Mucosa of stomach (tissue), 1 donor: ENCODE results near the gene ADCK2.
"Not testable (repeated sequence)": the region's sequence is repeated elsewhere in the genome, so short reads cannot be mapped to it uniquely, and the experiment has no call there.

Experiments used
- H3K27me3 ChIP-seq: one replicate; pipeline ENCODE4 v1.7.0; 2013; ENCODE audit warnings: mild to moderate bottlenecking, low read length; ENCODE audit not compliant: control insufficient read depth, insufficient read depth
- H3K36me3 ChIP-seq: one replicate; pipeline ENCODE4 v1.7.0; 2013; ENCODE audit warnings: low read length; ENCODE audit not compliant: control insufficient read depth, insufficient read depth
- H3K4me1 ChIP-seq: one replicate; pipeline ENCODE4 v1.7.0; 2013; ENCODE audit warnings: mild to moderate bottlenecking, low read length; ENCODE audit not compliant: control insufficient read depth, insufficient read depth
- H3K4me3 ChIP-seq: one replicate; pipeline ENCODE4 v1.7.0; 2013; ENCODE audit warnings: low read length
- H3K9ac ChIP-seq: one replicate; pipeline ENCODE4 v1.7.0; 2013; ENCODE audit warnings: mild to moderate bottlenecking, low read length, moderate library complexity
- H3K9me3 ChIP-seq: one replicate; pipeline ENCODE4 v1.7.0; 2013; ENCODE audit warnings: mild to moderate bottlenecking, low read length, moderate library complexity; ENCODE audit not compliant: control insufficient read depth
- donor health status: Pancreatic carcinoma.

ADCK2 gene

DNA sequence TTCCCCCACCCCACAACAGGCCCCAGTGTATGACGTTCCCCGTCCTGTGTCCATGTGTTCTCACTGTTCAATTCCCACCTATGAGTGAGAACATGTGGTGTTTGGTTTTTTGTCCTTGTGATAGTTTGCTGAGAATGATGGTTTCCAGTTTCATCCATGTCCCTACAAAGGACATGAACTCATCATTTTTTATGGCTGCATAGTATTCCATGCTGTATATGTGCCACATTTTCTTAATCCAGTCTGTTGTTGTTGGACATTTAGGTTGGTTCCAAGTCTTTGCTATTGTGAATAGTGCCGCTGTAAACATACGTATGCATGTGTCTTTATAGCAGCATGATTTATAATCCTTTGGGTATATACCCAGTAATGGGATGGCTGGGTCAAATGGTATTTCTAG, 36.0 kb downstream of the ADCK2 start:
- H3K27me3 ChIP-seq, H3K36me3 ChIP-seq, H3K9ac ChIP-seq, H3K4me3 ChIP-seq, H3K4me1 ChIP-seq, H3K9me3 ChIP-seq: not testable (repeated sequence)

- not testable (repeated sequence) for H3K9me3 ChIP-seq, H3K9ac ChIP-seq
Observed at GRCh38 chr7:140712392-140712791, 39.6 kb downstream of the ADCK2 start.

GRCh38 chr7:140714331-140715040, 41.7 kb downstream of the ADCK2 start:
- no peaks in the 10 kb centered on the region for H3K27me3 ChIP-seq
- H3K4me1 ChIP-seq = no peaks in the 10 kb centered on the region
- no peak overlapping the region for H3K4me3 ChIP-seq
- no peak overlapping the region for H3K9ac ChIP-seq
- no peaks in the 10 kb centered on the region for H3K9me3 ChIP-seq
- no peaks in the 10 kb centered on the region for H3K36me3 ChIP-seq

More at GRCh38 chr7:140712392-140712791, 39.6 kb downstream of the ADCK2 start:
- H3K27me3 ChIP-seq, H3K4me1 ChIP-seq, H3K4me3 ChIP-seq, H3K36me3 ChIP-seq: not testable (repeated sequence)

DNA sequence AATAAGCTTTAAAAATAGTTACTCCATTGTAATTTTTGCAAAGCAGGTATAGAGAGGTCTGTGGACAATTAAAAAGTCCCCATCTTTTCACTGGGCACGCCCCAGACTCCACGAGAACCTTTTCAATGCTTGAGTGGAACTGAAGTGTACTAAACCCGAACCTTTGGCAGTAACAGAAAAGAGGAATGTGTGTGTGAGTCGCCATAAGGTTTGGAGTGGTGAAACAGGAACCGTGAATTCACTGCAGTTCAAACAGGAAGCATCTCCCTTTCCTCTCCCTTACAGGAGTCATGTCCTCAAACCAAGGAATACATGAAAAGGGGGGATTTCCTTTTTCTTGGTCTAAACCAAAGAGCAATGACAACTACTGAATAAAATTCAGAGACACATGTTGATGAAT, 47.0 kb downstream of the ADCK2 start:
- Histone ChIP-seq H3K4me1 (no peaks in the 10 kb centered on the region), H3K9ac (no peak overlapping the region), H3K4me3 (no peak overlapping the region), H3K27me3 (no peaks in the 10 kb centered on the region), H3K36me3 (no peaks in the 10 kb centered on the region), H3K9me3 (no peaks in the 10 kb centered on the region)

- Histone ChIP-seq H3K9ac (no peak overlapping the region), H3K27me3 (no peaks in the 10 kb centered on the region), H3K4me1 (no peaks in the 10 kb centered on the region), H3K36me3 (no peaks in the 10 kb centered on the region), H3K4me3 (no peak overlapping the region), H3K9me3 (no peaks in the 10 kb centered on the region)
Observed at GRCh38 chr7:140722254-140722653, 49.5 kb downstream of the ADCK2 start.

- no peaks in the 10 kb centered on the region for H3K4me1 ChIP-seq
- H3K9ac ChIP-seq = no peak overlapping the region
- H3K27me3 ChIP-seq = no peaks in the 10 kb centered on the region
- no peaks in the 10 kb centered on the region for H3K9me3 ChIP-seq
- H3K4me3 ChIP-seq = no peak overlapping the region
- no peaks in the 10 kb centered on the region for H3K36me3 ChIP-seq
Observed at GRCh38 chr7:140723006-140723405, 50.3 kb downstream of the ADCK2 start.

- no peak overlapping the region for H3K9ac ChIP-seq
- no peaks in the 10 kb centered on the region for H3K4me1 ChIP-seq
- H3K27me3 ChIP-seq = no peaks in the 10 kb centered on the region
- H3K9me3 ChIP-seq = no peaks in the 10 kb centered on the region
- no peak overlapping the region for H3K4me3 ChIP-seq
- no peaks in the 10 kb centered on the region for H3K36me3 ChIP-seq
Observed at GRCh38 chr7:140723574-140723973, 50.8 kb downstream of the ADCK2 start.

DNA sequence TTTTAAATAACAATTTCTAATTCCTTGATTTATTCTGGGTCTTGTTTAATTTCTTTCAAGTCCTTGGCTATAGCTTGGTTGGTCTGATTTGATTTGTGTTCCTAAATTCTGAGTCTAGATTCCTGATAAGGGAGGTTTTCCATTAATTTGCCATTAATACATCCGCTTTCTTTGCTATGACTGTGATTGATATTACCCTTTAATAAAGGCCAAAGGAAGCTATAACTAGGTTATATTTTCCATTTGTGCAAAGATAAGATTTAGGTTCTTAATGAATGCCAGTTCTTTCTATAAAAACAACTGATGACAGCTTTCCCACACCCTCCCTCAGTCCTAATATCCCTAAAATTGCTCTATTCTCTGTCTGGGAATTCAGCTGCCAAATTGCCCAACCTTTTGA, 52.0 kb downstream of the ADCK2 start:
- Histone ChIP-seq H3K9me3 (no peaks in the 10 kb centered on the region), H3K27me3 (no peaks in the 10 kb centered on the region), H3K4me3 (no peak overlapping the region), H3K4me1 (no peaks in the 10 kb centered on the region), H3K36me3 (no peaks in the 10 kb centered on the region), H3K9ac (no peak overlapping the region)

GRCh38 chr7:140726281-140726680, 53.5 kb downstream of the ADCK2 start:
- Histone ChIP-seq H3K27me3 (no peaks in the 10 kb centered on the region), H3K36me3 (no peaks in the 10 kb centered on the region), H3K9me3 (no peaks in the 10 kb centered on the region), H3K4me3 (no peak overlapping the region), H3K4me1 (no peaks in the 10 kb centered on the region), H3K9ac (no peak overlapping the region)

DNA sequence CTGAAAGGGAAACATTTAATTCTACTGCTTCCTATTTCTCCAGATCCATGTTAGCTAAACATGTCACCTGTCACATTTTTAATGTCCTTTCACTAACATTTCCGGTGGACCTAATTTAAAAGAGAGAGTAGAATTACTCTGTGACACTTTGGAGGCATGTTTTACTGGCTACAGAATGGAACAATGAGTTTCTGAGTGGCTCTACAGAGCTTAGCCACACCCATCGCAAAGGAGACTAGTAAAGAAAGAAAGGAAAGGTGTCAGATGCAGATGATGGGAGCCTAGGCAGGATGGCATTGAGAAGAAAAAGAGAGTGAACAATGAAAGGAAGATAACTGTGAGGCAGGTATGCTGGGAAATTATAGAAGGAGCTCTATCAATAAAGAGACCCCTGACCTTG, 59.7 kb downstream of the ADCK2 start:
- H3K4me1 ChIP-seq = no peaks in the 10 kb centered on the region
- H3K9me3 ChIP-seq = no peaks in the 10 kb centered on the region
- no peaks in the 10 kb centered on the region for H3K36me3 ChIP-seq
- no peak overlapping the region for H3K9ac ChIP-seq
- no peaks in the 10 kb centered on the region for H3K27me3 ChIP-seq
- no peak overlapping the region for H3K4me3 ChIP-seq

DNA sequence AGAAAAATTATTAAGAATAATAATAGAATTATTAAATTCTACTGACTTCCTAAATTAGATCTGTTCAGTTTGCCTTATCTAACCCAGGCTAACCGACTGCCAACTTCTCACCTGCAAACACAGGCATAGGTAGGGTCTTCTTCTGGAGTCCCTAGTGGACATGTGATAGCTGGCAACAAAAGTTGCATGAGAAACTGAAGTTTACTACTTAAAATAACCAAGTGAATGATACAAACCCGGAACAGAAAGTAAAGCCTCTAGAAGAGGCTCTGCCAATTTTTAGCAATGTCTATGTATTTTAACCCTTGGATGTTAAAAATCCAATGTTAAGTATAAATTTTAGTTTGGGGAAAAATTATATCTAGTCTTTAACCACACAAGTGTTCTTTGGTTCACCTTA, 61.4 kb downstream of the ADCK2 start:
- H3K4me3 ChIP-seq = no peak overlapping the region
- H3K27me3 ChIP-seq = no peaks in the 10 kb centered on the region
- no peaks in the 10 kb centered on the region for H3K36me3 ChIP-seq
- H3K4me1 ChIP-seq = no peaks in the 10 kb centered on the region
- no peak overlapping the region for H3K9ac ChIP-seq
- no peaks in the 10 kb centered on the region for H3K9me3 ChIP-seq

GRCh38 chr7:140734729-140735128, 62.0 kb downstream of the ADCK2 start:
- H3K36me3 ChIP-seq = no peaks in the 10 kb centered on the region

DNA sequence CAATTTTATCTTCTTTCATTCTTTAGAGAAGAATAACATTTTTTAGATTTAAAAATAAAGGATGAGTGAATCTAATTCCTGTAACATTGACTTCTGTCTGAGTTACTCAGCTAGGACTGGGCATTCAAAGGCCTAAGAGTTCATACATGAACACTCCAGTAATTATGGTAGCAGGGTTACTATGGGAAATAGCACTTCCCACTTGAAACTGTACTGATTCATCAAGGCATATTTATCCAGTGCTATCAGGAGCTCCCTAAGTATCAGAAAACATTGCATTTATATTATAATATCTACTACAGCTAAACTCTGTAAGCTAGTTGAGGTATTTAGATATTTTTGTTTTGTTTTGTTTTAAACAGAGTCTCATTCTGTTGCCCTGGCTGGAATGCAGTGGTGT, 65.5 kb downstream of the ADCK2 start:
- Histone ChIP-seq H3K36me3 (no peaks in the 10 kb centered on the region), H3K4me1 (no peaks in the 10 kb centered on the region), H3K4me3 (no peak overlapping the region), H3K27me3 (no peaks in the 10 kb centered on the region), H3K9me3 (no peaks in the 10 kb centered on the region), H3K9ac (no peak overlapping the region)

More at GRCh38 chr7:140734729-140735128, 62.0 kb downstream of the ADCK2 start:
- Histone ChIP-seq H3K4me1 (no peaks in the 10 kb centered on the region), H3K9ac (no peak overlapping the region), H3K27me3 (no peaks in the 10 kb centered on the region), H3K9me3 (no peaks in the 10 kb centered on the region), H3K4me3 (no peak overlapping the region)
